ENCODE measurements around the gene TET1. TPM values are rescaled to one million over a fixed set of nuclear protein-coding genes. Genes with fewer than 3 reads are reported as not detected.
"Not testable (repeated sequence)": the region's sequence is repeated elsewhere in the genome, so short reads cannot be mapped to it uniquely, and the experiment has no call there.

Gene TET1
- total and polyA plus RNA-seq, 10 donors: 0.04 to 3.1 (median 2.1) TPM

GRCh38 chr10:68727146-68727545, 167.0 kb downstream of the TET1 start:
- 82 to 90% (median 88%) methylated on average over 9 of the region's 9 CpGs for WGBS, 5 donors
- H3K27me3 ChIP-seq (replicated peaks in 1 of 7): no peaks in the 10 kb centered on the region
- H3K9me3 ChIP-seq: no peaks in the 10 kb centered on the region
- H3K4me1 ChIP-seq: peaks cover 8 to 38% (median 11%) of the 10 kb centered on the region in 6 donors
- no peak overlapping the region for H3K27ac ChIP-seq
- intact Hi-C loops (cut with DNase I; ENCODE audit: low total_unique reads): loop anchor here (10.0 kb wide), 1 partner anchor 202 kb away; the partner anchor contains the start of gene SLC25A16
- TF ChIP-seq POLR2A (IDR thresholded peaks at IDR 0.05) (no peak), POLR2AphosphoS5 (IDR thresholded peaks at IDR 0.05) (no peak), CTCF (IDR thresholded peaks at IDR 0.05 in 8 of 11, conservative IDR thresholded peaks at IDR 0.05 in 3 of 11) (no peak)
- no peak overlapping the region for H3K4me3 ChIP-seq
- peaks cover 0 to 95% (median 78%) of the 10 kb centered on the region in 6 donors for H3K36me3 ChIP-seq
- DNase-seq: no peak

GRCh38 chr10:68732651-68733050, 172.5 kb downstream of the TET1 start:
- Histone ChIP-seq H3K27ac (no peak overlapping the region), H3K36me3 (peaks cover 0 to 100% (median 85%) of the 10 kb centered on the region in 6 donors), H3K9me3 (no peaks in the 10 kb centered on the region), H3K27me3 (replicated peaks in 1 of 7) (no peaks in the 10 kb centered on the region), H3K4me3 (no peak overlapping the region), H3K4me1 (peaks cover 0 to 13% (median 0%) of the 10 kb centered on the region in 6 donors)
- TF ChIP-seq POLR2AphosphoS5 (IDR thresholded peaks at IDR 0.05) (no peak), CTCF (IDR thresholded peaks at IDR 0.05 in 8 of 11, conservative IDR thresholded peaks at IDR 0.05 in 3 of 11) (no peak), POLR2A (IDR thresholded peaks at IDR 0.05) (no peak)
- WGBS, 5 donors: 91 to 96% (median 94%) methylated on average over 8 of the region's 8 CpGs
- intact Hi-C loops (cut with DNase I; ENCODE audit: low total_unique reads): no loop called here
- DNase-seq: no peak

GRCh38 chr10:68734349-68734748, 174.2 kb downstream of the TET1 start:
- peaks cover 0 to 100% (median 88%) of the 10 kb centered on the region in 6 donors for H3K36me3 ChIP-seq
- intact Hi-C loops (cut with DNase I; ENCODE audit: low total_unique reads): no loop called here

GRCh38 chr10:68735119-68735518, 175.0 kb downstream of the TET1 start:
- intact Hi-C loops (cut with DNase I; ENCODE audit: low total_unique reads): no loop called here

More at GRCh38 chr10:68734349-68734748, 174.2 kb downstream of the TET1 start:
- TF ChIP-seq POLR2A (IDR thresholded peaks at IDR 0.05) (no peak), CTCF (IDR thresholded peaks at IDR 0.05 in 8 of 11, conservative IDR thresholded peaks at IDR 0.05 in 3 of 11) (no peak), POLR2AphosphoS5 (IDR thresholded peaks at IDR 0.05) (no peak)
- WGBS, 5 donors: 91 to 96% (median 93%) methylated on average over 7 of the region's 7 CpGs
- Histone ChIP-seq H3K4me3 (no peak overlapping the region), H3K27ac (no peak overlapping the region), H3K9me3 (no peaks in the 10 kb centered on the region), H3K27me3 (replicated peaks in 1 of 7) (no peaks in the 10 kb centered on the region), H3K4me1 (peaks cover 0 to 8% (median 0%) of the 10 kb centered on the region in 6 donors)
- DNase-seq: no peak

GRCh38 chr10:68735739-68736138, 175.6 kb downstream of the TET1 start:
- intact Hi-C loops (cut with DNase I; ENCODE audit: low total_unique reads); H3K27me3 ChIP-seq (replicated peaks in 1 of 7); H3K4me3 ChIP-seq; H3K27ac ChIP-seq; H3K9me3 ChIP-seq; DNase-seq; H3K4me1 ChIP-seq: not testable (repeated sequence)
- peaks cover 0 to 100% (median 82%) of the 10 kb centered on the region in 6 donors for H3K36me3 ChIP-seq
- 81 to 100% (median 83%) methylated on average over 6 to 7 of the region's 7 CpGs for WGBS, 5 donors

More at GRCh38 chr10:68735119-68735518, 175.0 kb downstream of the TET1 start:
- DNase-seq: no peak
- Histone ChIP-seq H3K4me3 (no peak overlapping the region), H3K4me1 (peaks cover 0 to 8% (median 0%) of the 10 kb centered on the region in 6 donors), H3K27ac (no peak overlapping the region), H3K27me3 (replicated peaks in 1 of 7) (no peaks in the 10 kb centered on the region), H3K9me3 (no peaks in the 10 kb centered on the region), H3K36me3 (peaks cover 0 to 100% (median 85%) of the 10 kb centered on the region in 6 donors)
- 74 to 87% (median 78%) methylated on average over 6 of the region's 6 CpGs for WGBS, 5 donors
- TF ChIP-seq POLR2A (IDR thresholded peaks at IDR 0.05) (no peak), CTCF (IDR thresholded peaks at IDR 0.05 in 8 of 11, conservative IDR thresholded peaks at IDR 0.05 in 3 of 11) (no peak), POLR2AphosphoS5 (IDR thresholded peaks at IDR 0.05) (no peak)

- DNase-seq; H3K9me3 ChIP-seq; H3K4me3 ChIP-seq; H3K27me3 ChIP-seq (replicated peaks in 1 of 7); intact Hi-C loops (cut with DNase I; ENCODE audit: low total_unique reads); H3K4me1 ChIP-seq; H3K27ac ChIP-seq: not testable (repeated sequence)
- 95 to 99% (median 97%) methylated on average over 5 of the region's 5 CpGs for WGBS, 5 donors
- H3K36me3 ChIP-seq: peaks cover 0 to 100% (median 88%) of the 10 kb centered on the region in 6 donors
Observed at GRCh38 chr10:68740676-68741075, 180.5 kb downstream of the TET1 start.
